Ascending aorta (tissue), 2 donors: Measurements from ENCODE around the gene KLHL24. TPM values are rescaled to one million over a fixed set of nuclear protein-coding genes. Genes with fewer than 3 reads are reported as not detected.

Experiments used
- DNase-seq, 2 donors: peaks; one replicate each; pipeline ENCODE4 v3.0.0-alpha.2; 2019; ENCODE audit warnings: low spot score in 2 of 2
- H3K27ac ChIP-seq, 2 donors: fragments of 200-600 bp; sonication (generic); one replicate each; pipeline ENCODE4 v1.5.1; 2016 to 2017; ENCODE audit warnings: mild to moderate bottlenecking in 1 of 2
- H3K27me3 ChIP-seq: fragments of 200-600 bp; sonication (generic); one replicate; pipeline ENCODE4 v1.5.1; 2017
- H3K36me3 ChIP-seq, 2 donors: fragments of 200-600 bp; sonication (generic); one replicate each; pipeline ENCODE4 v1.5.1; 2016
- H3K4me1 ChIP-seq, 2 donors: fragments of 200-600 bp; sonication (generic); one replicate each; pipeline ENCODE4 v1.5.1; 2016 to 2017; ENCODE audit warnings: mild to moderate bottlenecking in 1 of 2
- H3K4me3 ChIP-seq, 2 donors: fragments of 200-600 bp; sonication (generic); one replicate each; pipeline ENCODE4 v1.5.1; 2016 to 2017; ENCODE audit warnings: mild to moderate bottlenecking in 1 of 2
- H3K9me3 ChIP-seq, 2 donors: fragments of 200-600 bp; sonication (generic); one replicate each; pipeline ENCODE4 v1.5.1; 2016
- intact Hi-C: fragments of 100-400 bp; cut with DNase I; formaldehyde crosslinking; loops from one replicate; pipeline ENCODE4 v1.15.1; 2023
- total RNA-seq: library from RNA; depleted of rRNA; stranded (reverse); fragments of >200 nt; gene quantifications from one replicate; pipeline ENCODE4 v1.1.0, GENCODE V29; 2016
- TF ChIP-seq, protein P1 (sequence below), 3 experiments: fragments of 200-600 bp in 2 of 3; fragments of 450-650 bp in 1 of 3; sonication (generic) in 2 of 3; IDR thresholded peaks; one replicate each; pipeline ENCODE4 v1.5.1; 2016 to 2019; ENCODE audit warnings: antibody characterized with exemption in 3 of 3, mild to moderate bottlenecking in 1 of 3, moderate library complexity in 1 of 3

The KLHL24 gene
- total RNA-seq, 1 donor from 2014 or later, result 26.6 TPM

DNA sequence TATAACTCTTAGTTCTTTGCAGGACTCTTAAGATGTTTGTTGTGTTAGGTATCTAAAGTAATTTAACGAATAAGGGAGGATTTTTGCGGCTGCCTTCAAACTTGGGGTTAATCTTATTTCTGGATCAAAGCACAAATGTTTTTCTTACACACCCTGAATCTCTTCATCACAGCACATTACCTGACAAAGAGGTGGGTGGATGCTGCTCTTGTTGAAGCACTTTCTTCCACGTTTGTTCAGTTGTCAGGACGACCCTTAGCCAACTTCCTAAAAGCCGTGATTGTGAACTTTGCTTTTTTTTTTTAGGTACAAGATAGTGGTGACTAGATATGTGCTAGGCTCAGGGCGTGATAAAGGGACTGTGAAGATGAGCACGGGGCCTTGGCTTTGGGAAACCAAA, 98.1 kb downstream of the KLHL24 start:
- peaks cover 33 to 65% of the 10 kb centered on the region in 2 donors for H3K36me3 ChIP-seq
- DNase-seq, result no peak
- H3K4me3 ChIP-seq, result no peak overlapping the region
- H3K4me1 ChIP-seq, result no peaks in the 10 kb centered on the region
- TF ChIP-seq, protein P1, sequence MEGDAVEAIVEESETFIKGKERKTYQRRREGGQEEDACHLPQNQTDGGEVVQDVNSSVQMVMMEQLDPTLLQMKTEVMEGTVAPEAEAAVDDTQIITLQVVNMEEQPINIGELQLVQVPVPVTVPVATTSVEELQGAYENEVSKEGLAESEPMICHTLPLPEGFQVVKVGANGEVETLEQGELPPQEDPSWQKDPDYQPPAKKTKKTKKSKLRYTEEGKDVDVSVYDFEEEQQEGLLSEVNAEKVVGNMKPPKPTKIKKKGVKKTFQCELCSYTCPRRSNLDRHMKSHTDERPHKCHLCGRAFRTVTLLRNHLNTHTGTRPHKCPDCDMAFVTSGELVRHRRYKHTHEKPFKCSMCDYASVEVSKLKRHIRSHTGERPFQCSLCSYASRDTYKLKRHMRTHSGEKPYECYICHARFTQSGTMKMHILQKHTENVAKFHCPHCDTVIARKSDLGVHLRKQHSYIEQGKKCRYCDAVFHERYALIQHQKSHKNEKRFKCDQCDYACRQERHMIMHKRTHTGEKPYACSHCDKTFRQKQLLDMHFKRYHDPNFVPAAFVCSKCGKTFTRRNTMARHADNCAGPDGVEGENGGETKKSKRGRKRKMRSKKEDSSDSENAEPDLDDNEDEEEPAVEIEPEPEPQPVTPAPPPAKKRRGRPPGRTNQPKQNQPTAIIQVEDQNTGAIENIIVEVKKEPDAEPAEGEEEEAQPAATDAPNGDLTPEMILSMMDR (IDR thresholded peaks at IDR 0.05), result no peak
- H3K9me3 ChIP-seq, result no peaks in the 10 kb centered on the region
- H3K27me3 ChIP-seq, result no peaks in the 10 kb centered on the region
- H3K27ac ChIP-seq, result no peak overlapping the region
- intact Hi-C loops, result no loop called here

Other genes starting within 250 kb of the KLHL24 start
- gene MCF2L2, start 207.0 kb upstream of the KLHL24 start, total RNA-seq, result not detected
- gene KLHL6, start 79.9 kb upstream of the KLHL24 start, total RNA-seq, result 1.5 TPM
- 29.2 TPM for gene YEATS2, start 62.2 kb downstream of the KLHL24 start, total RNA-seq
- gene MAP6D1, start 190.0 kb downstream of the KLHL24 start, total RNA-seq, result not detected
- gene PARL, start 249.3 kb downstream of the KLHL24 start, total RNA-seq, result 14.3 TPM